KMS-11 (cell line): ENCODE measurements around the gene PLPPR2.
"Not testable (repeated sequence)": the region's sequence is repeated elsewhere in the genome, so short reads cannot be mapped to it uniquely, and the experiment has no call there.

ENCODE experiments used
- H2AFZ ChIP-seq: fragments of 200-600 bp; sonication (generic); 2 replicates; pipeline ENCODE4 v1.6.1; 2016; ENCODE audit warnings: antibody characterized with exemption, mixed run types, low read depth
- H3K27ac ChIP-seq: fragments of 200-600 bp; sonication (generic); 2 replicates; pipeline ENCODE4 v1.6.1; 2016; ENCODE audit warnings: mild to moderate bottlenecking, mixed run types
- H3K27me3 ChIP-seq: fragments of 200-600 bp; sonication (generic); 2 replicates; pipeline ENCODE4 v1.6.1; 2017; ENCODE audit warnings: mild to moderate bottlenecking, low read depth, mixed run types, moderate library complexity; ENCODE audit not compliant: insufficient read depth
- H3K36me3 ChIP-seq: fragments of 200-600 bp; sonication (generic); 2 replicates; pipeline ENCODE4 v1.6.1; 2017; ENCODE audit warnings: mild to moderate bottlenecking, mixed run types; ENCODE audit not compliant: insufficient read depth
- H3K4me1 ChIP-seq: fragments of 200-600 bp; sonication (generic); 2 replicates; pipeline ENCODE4 v1.6.1; 2016; ENCODE audit warnings: mild to moderate bottlenecking, low read depth, mixed run types; ENCODE audit not compliant: poor library complexity, severe bottlenecking
- H3K4me2 ChIP-seq: fragments of 200-600 bp; sonication (generic); 2 replicates; pipeline ENCODE4 v1.7.0; 2016; ENCODE audit warnings: mild to moderate bottlenecking, mixed run types
- H3K4me3 ChIP-seq: fragments of 200-600 bp; sonication (generic); IDR thresholded peaks from 2 replicates; pipeline ENCODE4 v1.6.1; 2017; ENCODE audit warnings: low read depth, low read length, mixed read lengths; ENCODE audit not compliant: insufficient read depth
- H3K79me2 ChIP-seq: fragments of 200-600 bp; sonication (generic); 2 replicates; pipeline ENCODE4 v1.6.1; 2016; ENCODE audit warnings: low read depth, mixed run types; ENCODE audit not compliant: insufficient read depth
- H3K9ac ChIP-seq: fragments of 200-600 bp; sonication (generic); 2 replicates; pipeline ENCODE4 v1.6.1; 2016; ENCODE audit warnings: mild to moderate bottlenecking, mixed run types
- H4K20me1 ChIP-seq: fragments of 200-600 bp; sonication (generic); 2 replicates; pipeline ENCODE4 v1.6.1; 2016; ENCODE audit warnings: mild to moderate bottlenecking, mixed run types; ENCODE audit not compliant: insufficient read depth
- CTCF ChIP-seq: fragments of 200-600 bp; sonication (generic); conservative IDR thresholded peaks from 2 replicates; pipeline ENCODE4 v1.6.1; 2017; ENCODE audit warnings: low read depth, mild to moderate bottlenecking, antibody characterized with exemption, low read length, moderate library complexity, mixed read lengths

The PLPPR2 gene

GRCh38 chr19:11325544-11325943 is 29.7 kb upstream of the PLPPR2 start:
- H3K4me1 ChIP-seq = peaks cover 30% of the 10 kb centered on the region
- no peak for TF ChIP-seq CTCF
- H3K36me3 ChIP-seq = no peaks in the 10 kb centered on the region
- no peaks in the 10 kb centered on the region for H4K20me1 ChIP-seq
- H3K4me3 ChIP-seq = no peak overlapping the region
- H2AFZ ChIP-seq = no peak overlapping the region
- H3K27ac ChIP-seq = no peak overlapping the region
- H3K9ac ChIP-seq = no peak overlapping the region
- H3K4me2 ChIP-seq = no peak overlapping the region
- no peaks in the 10 kb centered on the region for H3K79me2 ChIP-seq
- no peaks in the 10 kb centered on the region for H3K27me3 ChIP-seq

- Histone ChIP-seq H3K27ac (no peak overlapping the region), H3K9ac (no peak overlapping the region), H3K4me1 (no peaks in the 10 kb centered on the region), H2AFZ (no peak overlapping the region), H3K4me3 (no peak overlapping the region), H3K79me2 (no peaks in the 10 kb centered on the region), H3K4me2 (no peak overlapping the region), H3K36me3 (no peaks in the 10 kb centered on the region), H3K27me3 (no peaks in the 10 kb centered on the region), H4K20me1 (no peaks in the 10 kb centered on the region)
- TF ChIP-seq CTCF = no peak
Measured at GRCh38 chr19:11330127-11330526, 25.1 kb upstream of the PLPPR2 start.

GRCh38 chr19:11331502-11331901 is 23.7 kb upstream of the PLPPR2 start:
- no peak overlapping the region for H3K27ac ChIP-seq
- no peak overlapping the region for H3K9ac ChIP-seq
- H3K4me3 ChIP-seq = no peak overlapping the region
- H2AFZ ChIP-seq = no peak overlapping the region
- no peaks in the 10 kb centered on the region for H3K36me3 ChIP-seq
- no peaks in the 10 kb centered on the region for H3K4me1 ChIP-seq
- H3K27me3 ChIP-seq = no peaks in the 10 kb centered on the region
- H3K4me2 ChIP-seq = no peak overlapping the region
- H4K20me1 ChIP-seq = no peaks in the 10 kb centered on the region
- no peaks in the 10 kb centered on the region for H3K79me2 ChIP-seq
- TF ChIP-seq CTCF = no peak

- no peak overlapping the region for H3K4me3 ChIP-seq
- no peak overlapping the region for H3K27ac ChIP-seq
- TF ChIP-seq CTCF = no peak
- H4K20me1 ChIP-seq = no peaks in the 10 kb centered on the region
- no peak overlapping the region for H2AFZ ChIP-seq
- H3K79me2 ChIP-seq = no peaks in the 10 kb centered on the region
- no peaks in the 10 kb centered on the region for H3K27me3 ChIP-seq
- no peak overlapping the region for H3K9ac ChIP-seq
- no peak overlapping the region for H3K4me2 ChIP-seq
- no peaks in the 10 kb centered on the region for H3K36me3 ChIP-seq
- no peaks in the 10 kb centered on the region for H3K4me1 ChIP-seq
Measured at GRCh38 chr19:11332822-11333221, 22.4 kb upstream of the PLPPR2 start.

GRCh38 chr19:11333838-11334237 is 21.4 kb upstream of the PLPPR2 start:
- H3K4me2 ChIP-seq, H3K9ac ChIP-seq, H3K79me2 ChIP-seq, H4K20me1 ChIP-seq, H3K4me3 ChIP-seq, H3K27me3 ChIP-seq, H2AFZ ChIP-seq, H3K4me1 ChIP-seq, H3K36me3 ChIP-seq, H3K27ac ChIP-seq: not testable (repeated sequence)
